ENCODE data around the gene TMEM235. TPM values are rescaled to one million over a fixed set of nuclear protein-coding genes. Genes with fewer than 3 reads are reported as not detected.

Gene TMEM235
- total RNA-seq, 1 donor from 2014 or later: not detected

- H3K9me3 Mint-ChIP-seq (ENCODE audit: unreplicated experiment): peaks cover 4% of the 10 kb centered on the region
- no peaks in the 10 kb centered on the region for H3K36me3 Mint-ChIP-seq (ENCODE audit: unreplicated experiment)
- TF ChIP-seq, protein P1, sequence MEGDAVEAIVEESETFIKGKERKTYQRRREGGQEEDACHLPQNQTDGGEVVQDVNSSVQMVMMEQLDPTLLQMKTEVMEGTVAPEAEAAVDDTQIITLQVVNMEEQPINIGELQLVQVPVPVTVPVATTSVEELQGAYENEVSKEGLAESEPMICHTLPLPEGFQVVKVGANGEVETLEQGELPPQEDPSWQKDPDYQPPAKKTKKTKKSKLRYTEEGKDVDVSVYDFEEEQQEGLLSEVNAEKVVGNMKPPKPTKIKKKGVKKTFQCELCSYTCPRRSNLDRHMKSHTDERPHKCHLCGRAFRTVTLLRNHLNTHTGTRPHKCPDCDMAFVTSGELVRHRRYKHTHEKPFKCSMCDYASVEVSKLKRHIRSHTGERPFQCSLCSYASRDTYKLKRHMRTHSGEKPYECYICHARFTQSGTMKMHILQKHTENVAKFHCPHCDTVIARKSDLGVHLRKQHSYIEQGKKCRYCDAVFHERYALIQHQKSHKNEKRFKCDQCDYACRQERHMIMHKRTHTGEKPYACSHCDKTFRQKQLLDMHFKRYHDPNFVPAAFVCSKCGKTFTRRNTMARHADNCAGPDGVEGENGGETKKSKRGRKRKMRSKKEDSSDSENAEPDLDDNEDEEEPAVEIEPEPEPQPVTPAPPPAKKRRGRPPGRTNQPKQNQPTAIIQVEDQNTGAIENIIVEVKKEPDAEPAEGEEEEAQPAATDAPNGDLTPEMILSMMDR (IDR thresholded peaks at IDR 0.05; ENCODE audit: partially characterized antibody, unreplicated experiment): no peak
- no peaks in the 10 kb centered on the region for H3K27me3 Mint-ChIP-seq (ENCODE audit: unreplicated experiment)
- peaks cover 7% of the 10 kb centered on the region for H3K4me1 Mint-ChIP-seq (ENCODE audit: low read depth, unreplicated experiment)
- H3K4me3 Mint-ChIP-seq (ENCODE audit: unreplicated experiment): peak overlapping the region; percentile 25
- DNase-seq: no peak
- H3K27ac Mint-ChIP-seq (ENCODE audit: unreplicated experiment): no peak overlapping the region
These were observed 37.8 kb downstream of the TMEM235 start for GRCh38 chr17:78268951-78269905.

- Mint-ChIP-seq H3K9me3 (ENCODE audit: unreplicated experiment) (peaks cover 4% of the 10 kb centered on the region), H3K4me3 (ENCODE audit: unreplicated experiment) (peak overlapping the region; percentile 15), H3K36me3 (ENCODE audit: unreplicated experiment) (no peaks in the 10 kb centered on the region), H3K4me1 (ENCODE audit: low read depth, unreplicated experiment) (peaks cover 7% of the 10 kb centered on the region), H3K27me3 (ENCODE audit: unreplicated experiment) (no peaks in the 10 kb centered on the region), H3K27ac (ENCODE audit: unreplicated experiment) (no peak overlapping the region)
- TF ChIP-seq, protein P1 (IDR thresholded peaks at IDR 0.05; ENCODE audit: partially characterized antibody, unreplicated experiment): no peak
- DNase-seq: no peak
These were observed 38.5 kb downstream of the TMEM235 start for GRCh38 chr17:78269955-78270381.

DNA sequence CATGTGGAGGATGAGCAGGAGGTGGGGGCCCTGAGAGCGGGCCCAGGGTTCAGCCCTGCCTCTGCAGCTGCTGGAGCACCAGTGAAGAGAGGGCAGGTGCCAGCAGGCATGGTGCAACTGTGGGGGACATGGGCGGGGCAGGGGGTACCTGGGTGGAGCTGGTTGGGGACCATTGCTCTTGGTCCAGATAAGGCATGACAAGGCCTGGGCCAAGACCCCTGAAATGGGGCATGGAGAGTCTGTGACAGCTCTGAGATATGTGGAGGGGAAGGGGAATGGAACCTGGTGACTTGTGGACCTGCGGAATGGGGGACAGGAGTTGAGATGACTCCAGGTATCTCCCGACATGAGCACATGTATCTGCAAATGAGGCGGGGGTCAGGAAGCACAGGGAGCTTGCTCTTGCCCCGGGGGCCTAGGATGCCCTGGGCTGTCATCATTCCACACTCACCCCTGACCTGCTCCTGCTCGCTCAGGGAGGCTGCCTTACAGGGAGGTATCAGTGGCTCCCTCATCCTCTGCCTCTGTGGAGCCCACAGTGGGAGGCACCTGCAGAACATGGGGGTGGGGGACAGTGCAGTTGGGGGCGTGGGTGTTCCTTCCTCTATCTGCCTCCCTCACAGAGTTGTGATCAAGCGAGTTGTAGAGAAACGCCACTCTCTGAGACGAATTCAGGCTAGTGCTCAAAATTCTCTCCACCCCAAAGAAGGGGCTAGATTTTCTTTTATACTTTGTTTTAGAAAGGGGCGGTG is 40.2 kb downstream of the TMEM235 start:
- Mint-ChIP-seq H3K9me3 (ENCODE audit: unreplicated experiment) (peaks cover 7% of the 10 kb centered on the region), H3K27ac (ENCODE audit: unreplicated experiment) (no peak overlapping the region), H3K4me1 (ENCODE audit: low read depth, unreplicated experiment) (peaks cover 7% of the 10 kb centered on the region), H3K27me3 (ENCODE audit: unreplicated experiment) (no peaks in the 10 kb centered on the region), H3K36me3 (ENCODE audit: unreplicated experiment) (no peaks in the 10 kb centered on the region), H3K4me3 (ENCODE audit: unreplicated experiment) (no peak overlapping the region)
- no peak for DNase-seq
- TF ChIP-seq, protein P1 (IDR thresholded peaks at IDR 0.05; ENCODE audit: partially characterized antibody, unreplicated experiment): no peak

DNA sequence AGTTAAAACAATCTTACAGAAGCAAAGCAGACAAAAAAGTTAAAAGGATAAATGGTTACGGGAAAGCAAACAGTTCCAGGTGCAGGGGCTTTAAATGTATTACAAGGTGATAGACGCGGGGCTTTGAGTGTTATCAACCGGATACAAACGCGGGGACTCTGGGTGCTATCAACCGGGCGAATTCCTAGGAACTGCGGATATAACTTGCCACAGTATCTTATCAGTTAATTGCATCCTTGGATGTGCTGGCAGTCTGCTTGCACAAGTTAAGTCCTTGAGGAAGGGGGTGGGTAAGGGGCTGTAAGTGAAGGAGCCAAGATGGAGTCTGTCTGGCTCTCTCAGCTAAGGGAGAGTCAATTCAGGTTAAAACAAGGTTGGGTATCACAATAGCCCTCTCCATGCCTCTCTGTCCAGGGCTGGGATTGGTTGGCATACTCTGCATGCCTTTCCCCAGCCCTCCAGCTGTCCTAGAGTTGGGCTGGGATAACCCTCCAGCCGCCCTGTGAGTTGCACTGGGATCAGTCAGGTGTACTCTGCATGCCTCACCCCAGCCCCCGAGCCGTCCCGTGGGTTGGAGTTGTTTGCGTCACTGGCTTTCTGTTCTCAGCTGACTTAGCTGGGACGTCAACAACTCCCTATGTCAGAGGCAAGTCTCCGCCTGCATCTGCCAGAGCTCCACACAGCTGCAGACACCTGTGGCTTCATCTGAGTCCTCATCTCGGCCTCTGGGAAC is 40.9 kb downstream of the TMEM235 start:
- no peak for DNase-seq
- TF ChIP-seq, protein P1 (IDR thresholded peaks at IDR 0.05; ENCODE audit: partially characterized antibody, unreplicated experiment): no peak
- Mint-ChIP-seq H3K27me3 (ENCODE audit: unreplicated experiment) (no peaks in the 10 kb centered on the region), H3K9me3 (ENCODE audit: unreplicated experiment) (peaks cover 7% of the 10 kb centered on the region), H3K4me3 (ENCODE audit: unreplicated experiment) (no peak overlapping the region), H3K4me1 (ENCODE audit: low read depth, unreplicated experiment) (peaks cover 7% of the 10 kb centered on the region), H3K27ac (ENCODE audit: unreplicated experiment) (no peak overlapping the region), H3K36me3 (ENCODE audit: unreplicated experiment) (no peaks in the 10 kb centered on the region)

Measured in glutamatergic neuron (in vitro differentiated cells).